A549 (cell line): ENCODE data around the gene LOXL3. TPM values are rescaled to one million over a fixed set of nuclear protein-coding genes. Genes with fewer than 3 reads are reported as not detected.
A peak's percentile ranks its signal among the peaks of the same experiment; 100 is the strongest.

Experiments
- ATAC-seq, 2 experiments: fragments of 200-7000 bp in 1 of 2; fragments of >200 bp in 1 of 2; cut with Nextera tagmentation in 1 of 2; cut with Tn5 transposase in 1 of 2; 3 replicates each; pipeline versions ENCODE4 v1.8.0 to v1.9.1; 2018 to 2020; ENCODE audit warnings: mild to moderate bottlenecking in 1 of 2, moderate library complexity in 1 of 2
- CTCF ChIA-PET: fragments of 300-600 bp; sonication (Branson Sonifier 250); formaldehyde crosslinking; extraction: SDS; loops from one replicate; lab custom pipeline; 2021; ENCODE audit warnings: antibody characterized with exemption, inconsistent platforms; lab: Yijun Ruan, JAX
- POLR2A ChIA-PET: fragments of 350-600 bp; formaldehyde crosslinking; extraction: SDS; loops from one replicate; lab custom pipeline; 2021; ENCODE audit warnings: antibody characterized with exemption, inconsistent platforms; lab: Yijun Ruan, JAX
- DNase-seq, 2 experiments: peaks; one replicate each; pipeline versions ENCODE4 v3.0.0 to v3.0.0-alpha.2; 2011 to 2016; ENCODE audit warnings: low read depth in 1 of 2, low spot score in 1 of 2
- FAIRE-seq: peaks from 2 replicates; lab custom pipeline; 2011; peaks lifted over from hg19 to GRCh38; lab: Jason Lieb, UNC
- H3K27ac ChIP-seq, 2 experiments: fragments of >200 bp; sonication (Bioruptor Twin); formaldehyde crosslinking; 3 replicates each; pipeline ENCODE4 v1.5.1; 2016 to 2017
- H3K4me1 ChIP-seq: fragments of >200 bp; sonication (Bioruptor Twin); formaldehyde crosslinking; 3 replicates; pipeline ENCODE4 v1.6.1; 2016
- H3K4me2 ChIP-seq: fragments of >200 bp; sonication (Bioruptor Twin); formaldehyde crosslinking; 3 replicates; pipeline ENCODE4 v1.6.1; 2016
- H3K4me3 ChIP-seq: fragments of >200 bp; sonication (Bioruptor Twin); formaldehyde crosslinking; 3 replicates; pipeline ENCODE4 v1.5.1; 2016
- H3K9me3 ChIP-seq: fragments of >200 bp; sonication (Bioruptor Twin); formaldehyde crosslinking; 3 replicates; pipeline ENCODE4 v1.6.1; 2016
- BCL3 ChIP-seq: fragments of >200 bp; sonication (Bioruptor Twin); formaldehyde crosslinking; IDR thresholded peaks from 3 replicates; pipeline ENCODE4 v1.6.1; 2016
- BHLHE40 ChIP-seq: IDR thresholded peaks from 2 replicates; pipeline ENCODE4 v1.6.1; 2012; ENCODE audit warnings: low read depth, low read length, inconsistent platforms
- CHD2 ChIP-seq: fragments of 150-350 bp; IDR thresholded peaks from 2 replicates; pipeline ENCODE4 v1.6.1; 2014; ENCODE audit warnings: low read length; ENCODE audit not compliant: partially characterized antibody
- CHD4 ChIP-seq: fragments of 200-600 bp; sonication (generic); IDR thresholded peaks from 2 replicates; pipeline ENCODE4 v1.6.1; 2016; ENCODE audit warnings: antibody characterized with exemption, mild to moderate bottlenecking, borderline replicate concordance
- CTCF ChIP-seq: fragments of >200 bp; sonication (Bioruptor Twin); formaldehyde crosslinking; IDR thresholded peaks from 3 replicates; pipeline ENCODE4 v1.5.1; 2016
- E2F6 ChIP-seq: IDR thresholded peaks from 2 replicates; pipeline ENCODE4 v1.6.1; 2012; ENCODE audit warnings: low read depth, borderline replicate concordance
- ELK1 ChIP-seq: fragments of 150-350 bp; IDR thresholded peaks from 2 replicates; pipeline ENCODE4 v1.6.1; 2014; ENCODE audit warnings: low read depth, mild to moderate bottlenecking, low read length
- EP300 ChIP-seq, 2 experiments: fragments of >200 bp; sonication (Bioruptor Twin); formaldehyde crosslinking; IDR thresholded peaks; 2 replicates in 1 of 2; 3 replicates in 1 of 2; pipeline ENCODE4 v1.6.1; 2016 to 2017
- FOSL2 ChIP-seq, 2 experiments: fragments of 450-650 bp in 1 of 2; fragments of >200 bp in 1 of 2; sonication (Bioruptor Twin) in 1 of 2; formaldehyde crosslinking; IDR thresholded peaks; 2 replicates each; pipeline versions ENCODE4 v1.5.0 to v1.6.1; 2016 to 2020; ENCODE audit warnings: mild to moderate bottlenecking in 1 of 2, moderate library complexity in 1 of 2
- FOXS1 ChIP-seq: fragments of 250-450 bp; sonication (Bioruptor Pico); IDR thresholded peaks from 2 replicates; pipeline ENCODE4 v1.5.0; 2020; ENCODE audit warnings: mild to moderate bottlenecking, moderate library complexity
- GATA3 ChIP-seq: IDR thresholded peaks from 2 replicates; pipeline ENCODE4 v1.6.1; 2012; ENCODE audit warnings: borderline replicate concordance
- HDAC2 ChIP-seq: fragments of 200-600 bp; sonication (generic); IDR thresholded peaks from 2 replicates; pipeline ENCODE4 v1.6.1; 2016
- HMGXB4 ChIP-seq: fragments of 250-450 bp; sonication (Bioruptor Pico); IDR thresholded peaks from 2 replicates; pipeline ENCODE4 v1.5.0; 2021; ENCODE audit warnings: mild to moderate bottlenecking, moderate library complexity, borderline replicate concordance
- HOXB5 ChIP-seq: fragments of 250-450 bp; sonication (Bioruptor Pico); IDR thresholded peaks from 2 replicates; pipeline ENCODE4 v1.5.0; 2020; ENCODE audit warnings: mild to moderate bottlenecking, moderate library complexity
- JUNB ChIP-seq: fragments of >200 bp; sonication (Bioruptor Twin); formaldehyde crosslinking; IDR thresholded peaks from 2 replicates; pipeline ENCODE4 v1.6.1; 2016
- MAX ChIP-seq: IDR thresholded peaks from 2 replicates; pipeline ENCODE4 v1.6.1; 2012
- NPAS2 ChIP-seq: fragments of 250-450 bp; sonication (Bioruptor Pico); IDR thresholded peaks from 2 replicates; pipeline ENCODE4 v1.8.0; 2022; ENCODE audit warnings: mild to moderate bottlenecking, moderate library complexity, borderline replicate concordance
- PHF8 ChIP-seq: fragments of 200-600 bp; sonication (generic); IDR thresholded peaks from 2 replicates; pipeline ENCODE4 v1.6.1; 2016; ENCODE audit warnings: low read depth, mild to moderate bottlenecking, antibody characterized with exemption, moderate library complexity, borderline replicate concordance
- POLR2A ChIP-seq: IDR thresholded peaks from 2 replicates; pipeline ENCODE4 v1.6.1; 2012; ENCODE audit warnings: mild to moderate bottlenecking, low read length
- RAD21 ChIP-seq, 2 experiments: fragments of >200 bp in 1 of 2; sonication (Bioruptor Twin) in 1 of 2; formaldehyde crosslinking in 1 of 2; IDR thresholded peaks in 1 of 2; conservative IDR thresholded peaks in 1 of 2; 2 replicates in 1 of 2; 3 replicates in 1 of 2; pipeline ENCODE4 v1.6.1; 2012 to 2018; ENCODE audit warnings: inconsistent platforms in 1 of 2
- RCOR1 ChIP-seq: fragments of 150-350 bp; IDR thresholded peaks from 2 replicates; pipeline ENCODE4 v1.6.1; 2014; ENCODE audit warnings: antibody characterized with exemption, low read length, low read depth
- RFX5 ChIP-seq: fragments of 450-650 bp; IDR thresholded peaks from 2 replicates; pipeline ENCODE4 v1.7.1; 2014; ENCODE audit warnings: antibody characterized with exemption, mild to moderate bottlenecking, moderate library complexity
- TFCP2L1 ChIP-seq: fragments of 250-450 bp; sonication (Bioruptor Pico); IDR thresholded peaks from 2 replicates; pipeline ENCODE4 v1.5.0; 2021; ENCODE audit warnings: mild to moderate bottlenecking
- ZC3H11A ChIP-seq: fragments of 450-650 bp; IDR thresholded peaks from 2 replicates; pipeline ENCODE4 v1.6.1; 2014; ENCODE audit warnings: antibody characterized with exemption, mild to moderate bottlenecking
- WGBS: methylation state at CpG from one replicate; pipeline ENCODE4 v1.1.6; 2017; ENCODE audit errors: missing lambda C conversion rate; 5-methylcytosine and 5-hydroxymethylcytosine counted together
- polyA plus RNA-seq, 4 experiments: library from polyadenylated mRNA; depleted of rRNA in 3 of 4; stranded (reverse); fragments of >200 nt; fragmentation: RNase III in 1 of 4; extraction: RNeasy Plus Mini Kit Qiagen cat#74134 plus additional on column Dnase treatment in 1 of 4; gene quantifications; 2 replicates in 3 of 4; 3 replicates in 1 of 4; pipeline ENCODE4 v1.2.3, GENCODE V29; 2011 to 2017

LOXL3 gene
- polyA plus RNA-seq, 2 of the 4 experiments (the other 2 are of a cell fraction), result 0.27 to 0.30 TPM

- no peak for ATAC-seq
- TF ChIP-seq RCOR1 (no peak), RAD21 (conservative IDR thresholded peaks at IDR 0.05 in 1 of 2, IDR thresholded peaks at IDR 0.05 in 1 of 2) (no peak), FOSL2 (IDR thresholded peaks at IDR 0.05) (no peak), FOSL2 (CRISPR knock-in tag; IDR thresholded peaks at IDR 0.05) (no peak), EP300 (IDR thresholded peaks at IDR 0.05) (no peak), CHD4 (no peak), NPAS2 (no peak), BCL3 (peak; percentile 19; the same call in 1 of the 3 replicates), ZC3H11A (no peak)
- H3K4me2 ChIP-seq, result no peak overlapping the region
- ChIA-PET CTCF (interaction anchor here (0.8 to 15.5 kb wide), 5 partner anchors 10 to 90 kb away, joined by 4 to 184 read pairs (median 5); partner anchors contain the start of genes CCDC142, PCGF1 and TTC31), POLR2A (interaction anchor here (0.7 to 2.0 kb wide), 2 partner anchors 10 to 25 kb away, joined by 3 to 8 read pairs; partner anchors contain the start of genes MRPL53 and PCGF1)
- H3K4me3 ChIP-seq, result no peak overlapping the region
- H3K4me1 ChIP-seq, result peaks cover 5% of the 10 kb centered on the region; the same call in 2 of the 3 replicates
- no peak overlapping the region for H3K27ac ChIP-seq
- no peaks in the 10 kb centered on the region for H3K9me3 ChIP-seq
- no peak for DNase-seq
- 93% methylated on average over 19 of the region's 19 CpGs for WGBS
- no peak for FAIRE-seq
Measured at GRCh38 chr2:74496997-74497776, 56.6 kb downstream of the LOXL3 start.

GRCh38 chr2:74495440-74495839 lies 58.3 kb downstream of the LOXL3 start:
- Histone ChIP-seq H3K4me2 (no peak overlapping the region), H3K9me3 (no peaks in the 10 kb centered on the region), H3K4me3 (no peak overlapping the region)
- DNase-seq (no peak), FAIRE-seq (no peak), ATAC-seq (no peak)
- WGBS, result 90% methylated on average over 1 of the region's 1 CpG
- POLR2A ChIA-PET, result interaction anchor here (2.0 kb wide), 1 partner anchor 11 kb away, joined by 8 read pairs; the partner anchor contains the start of gene PCGF1
- TF ChIP-seq RFX5 (no peak), ELK1 (no peak), HOXB5 (CRISPR knock-in tag) (no peak), HMGXB4 (CRISPR knock-in tag) (no peak), PHF8 (no peak), MAX (no peak), NPAS2 (no peak), CTCF (no peak), HDAC2 (no peak), POLR2A (no peak), JUNB (no peak), GATA3 (no peak), TFCP2L1 (CRISPR knock-in tag) (no peak), BHLHE40 (no peak), E2F6 (no peak), CHD2 (no peak), FOXS1 (no peak)
- TF ChIP-seq, all 56 proteins: peak for 0
- H3K4me1 ChIP-seq, result no peaks in the 10 kb centered on the region
- CTCF ChIA-PET, result interaction anchor here (0.6 to 15.5 kb wide), 4 partner anchors 8 to 92 kb away, joined by 3 to 184 read pairs (median 35); partner anchors contain the start of genes CCDC142 and TTC31
- H3K27ac ChIP-seq, result no peak overlapping the region
